NOMO-1 treated with DMSO at 0.1 percent for 48 hours (cell line): ENCODE measurements around the gene MNAT1.
"Not testable (repeated sequence)": the region's sequence is repeated elsewhere in the genome, so short reads cannot be mapped to it uniquely, and the experiment has no call there.

Source experiments
- DNase-seq: peaks from one replicate; lab custom pipeline; 2025; ENCODE audit not compliant: unreplicated experiment; lab: John Stamatoyannopoulos, UW

MNAT1 gene

DNA sequence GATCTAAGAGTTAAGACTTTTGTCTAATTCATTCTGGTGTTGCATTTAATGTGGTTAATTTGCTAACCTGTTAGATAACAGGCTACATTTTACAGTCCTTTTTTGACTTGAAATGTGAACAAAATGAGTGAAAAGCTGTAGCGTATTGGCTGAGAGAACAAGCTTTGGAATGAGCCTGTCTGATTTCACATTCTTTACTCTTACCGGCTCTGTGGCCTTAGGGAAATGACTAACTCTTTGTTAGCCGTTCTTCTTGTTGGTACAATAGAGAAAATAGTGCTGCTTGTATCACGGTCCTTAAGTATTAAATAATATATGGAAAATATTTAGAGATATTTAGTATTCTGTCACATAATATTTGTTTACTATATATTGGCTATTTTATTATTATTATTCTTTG, 1.9 kb downstream of the MNAT1 start:
- DNase-seq: peak; percentile 13

DNA sequence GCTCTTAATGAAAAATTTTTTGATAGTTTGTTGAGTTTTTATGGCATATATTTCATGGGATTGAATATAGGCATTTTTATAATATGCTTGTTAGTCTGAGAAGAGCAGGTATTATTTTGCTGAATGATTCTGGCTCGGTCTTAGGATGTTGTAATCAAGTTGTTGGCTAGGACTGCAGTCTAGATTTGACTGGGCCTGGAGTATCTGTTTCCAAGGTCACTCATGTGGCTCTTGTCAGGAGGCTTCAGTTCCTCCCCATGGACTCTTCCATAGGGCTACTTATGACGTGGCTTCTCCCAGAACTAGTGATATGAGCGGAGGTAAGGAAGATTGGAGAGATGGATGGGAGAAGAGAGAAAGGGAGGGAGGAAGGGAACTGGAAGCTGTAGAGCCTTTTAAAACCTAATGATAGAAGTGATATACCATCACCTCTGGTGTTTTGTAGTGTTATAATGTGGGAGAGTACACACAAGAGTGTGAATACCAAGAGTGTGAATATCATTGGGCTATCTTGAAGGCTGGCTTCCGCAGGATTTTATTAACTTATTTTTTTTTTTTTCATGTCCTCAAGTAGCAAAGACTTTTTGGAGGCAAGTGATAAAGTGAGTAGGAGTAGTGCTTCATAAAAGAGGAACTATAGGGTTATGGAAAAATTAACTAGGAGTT, 4.4 kb downstream of the MNAT1 start:
- no peak for DNase-seq

DNA sequence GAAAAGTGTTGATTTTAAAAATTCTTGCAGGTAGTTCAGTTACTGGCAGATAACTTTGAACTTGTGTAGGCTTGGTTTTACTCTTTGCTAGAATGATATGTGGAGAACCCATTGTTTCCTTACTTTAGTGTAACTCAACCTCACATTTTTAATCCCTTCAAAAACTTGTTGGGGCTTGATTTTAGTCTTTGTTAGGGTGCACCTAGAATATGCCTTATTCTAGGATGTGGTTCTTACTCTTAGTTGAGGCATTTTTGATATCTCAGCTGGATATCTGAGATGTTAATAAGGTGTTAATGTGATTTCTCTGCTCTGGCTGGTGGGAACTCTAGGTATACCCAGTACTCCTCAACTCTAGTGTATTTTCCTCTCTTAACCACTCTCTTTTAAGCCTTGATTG, 10.0 kb downstream of the MNAT1 start:
- no peak for DNase-seq

DNA sequence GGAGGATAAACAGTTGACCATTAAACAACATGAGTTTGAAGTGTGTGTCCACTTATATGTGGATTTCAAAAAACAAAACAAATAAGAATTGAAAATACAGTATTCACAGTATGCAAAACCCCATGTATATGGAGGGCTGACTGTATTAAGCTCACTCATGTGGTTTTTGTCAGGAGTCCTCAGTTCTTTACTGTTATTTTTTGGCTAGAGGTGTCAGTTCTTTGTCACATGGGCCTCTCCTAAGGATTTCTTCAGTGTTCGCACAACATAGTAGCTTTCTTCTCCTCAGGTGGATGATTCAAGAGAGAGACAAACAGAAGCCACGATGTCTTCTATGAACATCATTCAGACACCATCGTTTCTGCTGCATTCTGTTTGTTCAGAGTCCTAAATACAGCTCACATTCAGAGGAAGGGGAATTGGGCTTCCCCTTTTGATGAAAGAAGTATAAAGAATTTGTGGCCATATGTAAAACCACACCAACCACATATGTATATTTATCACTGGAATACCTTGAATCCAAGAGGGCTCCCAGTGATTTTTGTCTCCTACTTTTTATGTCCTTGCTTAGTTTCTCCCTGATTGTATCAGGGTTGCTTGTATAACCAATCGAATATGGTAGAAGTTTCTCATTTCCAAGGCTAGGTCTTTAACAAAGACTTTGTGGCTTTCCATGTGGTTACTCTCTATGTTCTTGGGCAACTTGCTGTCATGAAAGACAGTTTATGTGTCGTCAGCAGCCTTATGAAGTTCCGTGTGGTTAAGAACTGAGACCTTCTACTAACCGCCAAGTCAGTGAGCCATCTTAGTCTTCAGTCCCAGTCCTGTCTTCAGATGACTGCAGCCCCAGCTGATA, 18.9 kb downstream of the MNAT1 start:
- DNase-seq: peak; percentile 99

DNA sequence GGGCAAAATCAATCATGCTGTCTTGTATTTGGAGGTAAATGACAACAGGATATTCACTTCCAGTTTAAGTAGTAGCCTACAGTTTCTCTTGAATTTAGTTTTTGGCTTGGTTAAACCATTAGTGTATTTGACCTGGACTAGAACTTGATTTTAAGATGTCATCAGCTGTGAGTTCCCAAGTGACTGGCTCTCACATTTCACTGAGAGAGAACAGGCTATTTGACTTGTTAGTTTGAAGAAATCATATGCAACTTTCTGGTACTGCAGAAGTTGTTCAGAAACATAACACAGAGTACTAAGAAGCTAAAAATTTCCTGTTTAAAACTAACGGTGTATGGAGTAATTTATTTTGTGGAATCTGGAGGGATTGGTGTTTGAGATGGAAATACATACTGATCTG, 22.3 kb downstream of the MNAT1 start:
- no peak for DNase-seq

DNA sequence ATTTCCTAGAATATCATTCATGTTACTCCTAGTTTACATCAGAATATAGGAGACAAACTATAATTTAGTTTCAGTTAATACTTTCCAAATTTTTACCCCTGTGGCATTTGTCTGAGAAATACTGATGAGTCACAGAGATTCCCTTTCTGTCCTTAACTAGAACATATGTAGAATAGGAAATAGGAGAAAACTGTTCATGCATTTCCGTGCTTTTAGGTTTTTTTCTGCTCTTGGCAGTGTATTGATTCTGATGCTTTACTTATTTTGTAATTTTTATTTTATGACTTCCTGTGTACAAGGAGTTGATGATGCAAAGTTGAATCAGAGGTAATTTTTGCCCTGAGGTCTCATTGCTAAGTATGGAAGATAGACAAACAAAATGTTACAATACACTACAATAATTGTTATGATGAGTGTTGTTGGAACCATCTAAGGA, 23.0 kb downstream of the MNAT1 start:
- peak; percentile 51 for DNase-seq

DNA sequence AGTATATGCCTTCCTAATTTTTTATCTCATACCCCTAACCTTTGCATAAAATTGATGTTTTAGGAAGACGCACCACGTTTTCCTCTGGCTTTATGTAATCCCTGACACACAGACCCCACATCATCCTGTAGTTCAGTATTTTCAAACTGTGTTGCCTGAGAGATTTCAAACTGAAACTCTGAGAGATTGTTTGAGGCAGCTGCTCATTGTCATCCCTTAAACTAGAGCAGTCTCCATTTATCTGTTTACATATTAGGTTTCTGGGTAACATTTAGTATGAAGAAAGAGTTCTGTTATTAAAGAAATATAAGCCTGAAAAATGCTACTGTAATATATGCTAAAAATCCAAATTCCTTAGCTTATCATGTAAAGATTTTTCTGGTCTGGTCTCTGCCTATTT, 24.3 kb downstream of the MNAT1 start:
- DNase-seq: peak; percentile 8

DNA sequence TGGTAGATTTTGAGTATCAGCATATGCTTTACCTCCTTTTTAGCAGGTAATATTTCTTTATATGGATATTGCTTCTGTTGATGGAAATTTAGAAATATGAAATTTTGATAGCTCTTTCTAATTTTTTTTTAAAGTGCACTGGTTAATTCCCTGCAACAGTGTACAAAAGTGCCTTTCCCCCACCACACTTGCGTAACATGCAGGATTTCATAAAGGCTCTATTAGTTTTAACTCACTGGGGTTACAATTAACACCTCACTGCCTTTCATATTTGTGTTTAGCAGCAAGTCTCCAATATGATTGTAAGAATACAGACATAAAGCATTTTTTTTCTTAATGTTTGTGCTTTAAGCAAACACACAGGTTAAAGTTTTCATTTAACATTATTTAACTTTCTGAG, 25.6 kb downstream of the MNAT1 start:
- peak; percentile 39 for DNase-seq

DNA sequence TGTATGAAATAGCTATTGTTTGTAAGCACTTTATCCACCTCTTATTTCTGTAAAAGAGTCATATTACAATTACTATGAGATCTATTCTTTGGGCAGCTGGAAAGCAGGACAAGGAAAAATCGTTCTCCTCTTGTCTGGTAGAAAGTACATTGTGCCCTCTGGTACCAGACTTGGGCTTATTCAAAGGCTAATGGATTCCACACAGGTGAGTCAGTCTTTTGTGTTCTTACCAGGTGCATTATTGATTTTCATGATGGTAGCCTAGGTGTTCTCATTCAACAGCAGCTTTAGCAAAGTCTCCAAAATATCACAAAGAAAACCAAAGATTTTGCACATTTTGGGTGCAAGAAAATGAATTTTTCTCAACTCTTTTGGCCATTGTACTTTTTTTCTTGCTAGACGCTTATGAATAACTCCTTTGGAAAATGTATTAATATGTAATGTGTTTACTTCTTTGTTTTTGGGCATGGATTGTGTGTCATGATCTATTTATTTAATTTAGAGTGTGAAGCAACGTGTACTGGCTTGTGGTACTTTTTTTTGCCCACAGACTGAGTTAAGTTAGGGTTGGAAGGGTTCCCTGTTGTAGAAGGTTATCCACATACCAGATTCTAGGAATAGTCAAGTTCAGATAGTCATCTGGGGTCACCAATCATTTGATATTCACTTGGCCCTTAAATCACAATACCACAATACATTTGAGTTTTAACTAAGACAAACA, 26.2 kb downstream of the MNAT1 start:
- DNase-seq: no peak

DNA sequence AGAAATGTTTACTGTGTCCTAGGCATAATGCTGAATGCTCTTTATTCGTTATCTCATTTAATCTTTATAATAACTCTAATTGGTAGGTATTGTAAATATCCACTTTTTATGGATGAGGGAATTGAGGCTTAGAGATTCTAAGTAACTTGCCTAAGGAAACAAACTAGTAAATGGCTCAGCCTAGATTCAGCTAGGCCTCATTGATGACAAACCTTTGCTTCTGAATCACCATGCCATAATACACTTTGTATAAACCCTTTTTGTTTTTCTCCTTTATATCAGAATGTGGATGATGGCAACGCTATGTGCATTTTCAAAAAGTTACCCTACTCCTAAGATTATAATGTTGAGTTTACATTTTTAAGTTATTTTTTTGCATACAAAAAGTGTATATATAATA, 34.0 kb downstream of the MNAT1 start:
- no peak for DNase-seq

DNA sequence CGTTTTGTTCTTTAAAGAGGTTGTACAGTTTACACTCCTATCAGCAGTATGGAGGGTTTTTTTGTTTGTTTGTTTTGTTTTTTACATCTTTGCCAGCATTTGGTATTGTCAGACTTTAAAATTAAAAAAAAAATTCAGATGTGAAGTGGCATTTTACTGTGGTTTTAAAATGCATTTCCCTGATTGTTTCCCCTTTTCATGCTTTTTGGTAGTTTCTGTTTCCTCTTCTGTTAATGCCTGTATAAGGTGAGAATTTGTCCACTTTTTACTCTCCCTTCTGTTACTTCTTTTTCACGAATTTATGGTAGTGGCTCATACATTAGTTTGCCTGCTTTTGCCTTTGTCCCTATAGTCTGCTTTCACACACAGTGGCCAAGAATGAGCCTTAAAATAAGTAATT, 36.6 kb downstream of the MNAT1 start:
- DNase-seq: peak; percentile 35

DNA sequence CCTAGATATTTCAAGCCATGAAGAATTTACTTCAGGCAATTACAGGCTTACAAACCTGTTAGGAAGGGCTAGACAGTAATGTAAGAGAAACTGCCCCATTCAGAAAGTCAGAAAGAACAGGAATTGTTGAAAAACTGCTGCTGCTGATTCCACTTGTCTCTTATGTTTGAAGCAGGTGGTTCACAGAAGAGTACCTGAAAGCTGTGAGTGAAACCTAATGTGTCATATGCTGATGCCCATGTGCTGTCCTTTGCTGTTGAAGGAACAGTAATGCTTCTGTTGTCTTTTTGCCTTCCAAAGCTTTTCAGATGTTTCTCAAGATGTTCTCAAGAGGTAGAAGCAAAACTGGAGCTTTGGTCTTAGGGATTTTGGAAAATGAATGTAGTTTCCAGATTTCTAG, 39.0 kb downstream of the MNAT1 start:
- DNase-seq: no peak

DNA sequence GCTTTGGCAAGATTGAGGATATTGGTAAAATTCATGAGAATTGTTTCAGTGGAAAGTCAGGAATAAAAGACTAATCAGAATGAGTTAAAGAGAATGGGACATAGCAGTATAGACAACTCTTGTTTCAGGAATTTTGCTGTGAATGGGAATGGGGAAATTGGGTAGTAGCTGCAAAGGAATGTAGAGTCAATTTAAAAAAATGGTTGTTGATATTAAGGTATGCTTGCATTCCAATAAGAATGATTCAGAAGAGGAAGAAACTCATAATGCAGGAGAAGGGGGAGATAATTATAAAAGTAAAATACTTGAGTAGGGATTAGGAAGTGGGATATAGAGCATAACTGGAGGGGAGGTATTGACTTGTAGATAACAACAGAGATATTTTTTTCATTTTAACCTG, 40.7 kb downstream of the MNAT1 start:
- DNase-seq: no peak

DNA sequence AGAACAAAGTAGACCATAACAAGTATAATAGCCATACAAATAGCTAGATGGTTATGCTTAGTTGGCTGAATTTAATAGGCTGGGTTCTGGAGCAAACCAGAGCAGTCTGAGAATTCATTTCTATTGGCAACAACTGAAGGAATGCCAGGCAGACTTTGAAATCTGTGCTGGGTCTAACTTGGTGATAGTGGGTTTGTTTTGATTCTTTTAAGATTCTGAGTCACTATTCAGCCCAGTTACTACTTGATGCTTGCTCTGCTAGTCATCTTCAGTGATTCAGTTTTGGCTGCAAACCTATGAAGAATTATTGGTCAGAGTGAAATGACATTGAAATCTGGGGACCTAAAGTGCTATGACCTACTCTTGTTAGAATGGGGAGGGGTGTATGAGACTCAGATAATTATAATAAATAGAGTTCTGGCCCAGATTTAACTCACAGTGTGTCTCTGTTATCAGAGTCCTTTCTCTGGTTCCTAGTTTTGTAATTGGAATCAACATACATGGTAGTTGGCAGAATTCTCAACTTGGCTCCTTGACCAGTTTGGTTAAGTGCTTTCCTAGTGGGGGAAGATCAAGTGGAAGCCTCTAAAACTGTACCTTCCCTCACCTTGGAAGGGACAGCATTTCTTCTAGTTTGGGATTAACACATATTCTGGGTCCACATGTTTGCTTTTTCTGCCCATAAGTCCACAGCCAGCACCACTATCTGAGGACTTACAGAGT, 43.5 kb downstream of the MNAT1 start:
- DNase-seq: no peak

DNA sequence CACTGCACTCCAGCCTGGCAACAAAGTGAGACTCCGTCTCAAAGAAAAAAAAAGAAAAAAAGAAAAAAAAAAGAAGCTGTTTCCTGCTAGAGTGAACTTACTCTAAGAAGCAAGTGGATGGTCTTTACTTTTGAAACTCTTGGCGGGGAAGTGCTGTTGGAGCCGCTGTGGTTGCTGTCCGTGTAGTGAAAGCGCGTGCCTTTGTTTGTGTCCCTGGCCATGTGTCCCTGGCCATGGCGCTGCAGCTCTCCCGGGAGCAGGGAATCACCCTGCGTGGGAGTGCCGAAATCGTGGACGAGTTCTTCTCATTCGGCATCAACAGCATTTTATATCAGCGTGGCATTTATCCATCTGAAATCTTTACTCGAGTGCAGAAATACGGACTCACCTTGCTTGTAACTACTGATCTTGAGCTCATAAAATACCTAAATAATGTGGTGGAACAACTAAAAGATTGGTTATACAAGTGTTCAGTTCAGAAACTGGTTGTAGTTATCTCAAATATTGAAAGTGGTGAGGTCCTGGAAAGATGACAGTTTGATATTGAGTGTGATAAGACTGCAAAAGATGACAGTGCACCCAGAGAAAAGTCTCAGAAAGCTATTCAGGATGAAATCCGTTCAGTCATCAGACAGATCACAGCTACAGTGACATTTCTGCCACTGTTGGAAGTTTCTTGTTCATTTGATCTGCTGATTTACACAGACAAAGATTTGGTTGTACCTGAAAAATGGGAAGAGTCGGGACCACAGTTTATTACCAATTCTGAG, 45.4 kb downstream of the MNAT1 start:
- not testable (repeated sequence) for DNase-seq

DNA sequence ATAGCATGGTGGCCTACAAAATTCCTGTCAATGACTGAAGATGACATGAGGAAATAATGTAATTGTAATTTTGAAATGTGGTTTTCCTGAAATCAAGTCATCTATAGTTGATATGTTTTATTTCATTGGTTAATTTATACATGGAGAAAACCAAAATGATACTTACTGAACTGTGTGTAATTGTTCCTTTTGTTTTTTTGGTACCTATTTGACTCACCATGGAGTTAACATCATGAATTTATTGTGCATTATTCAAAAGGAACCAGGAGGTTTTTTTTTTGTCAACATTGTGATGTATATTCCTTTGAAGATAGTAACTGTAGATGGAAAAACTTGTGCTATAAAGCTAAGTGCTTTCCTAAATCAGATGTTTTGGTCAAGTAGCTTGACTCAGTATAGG, 46.0 kb downstream of the MNAT1 start:
- not testable (repeated sequence) for DNase-seq

DNA sequence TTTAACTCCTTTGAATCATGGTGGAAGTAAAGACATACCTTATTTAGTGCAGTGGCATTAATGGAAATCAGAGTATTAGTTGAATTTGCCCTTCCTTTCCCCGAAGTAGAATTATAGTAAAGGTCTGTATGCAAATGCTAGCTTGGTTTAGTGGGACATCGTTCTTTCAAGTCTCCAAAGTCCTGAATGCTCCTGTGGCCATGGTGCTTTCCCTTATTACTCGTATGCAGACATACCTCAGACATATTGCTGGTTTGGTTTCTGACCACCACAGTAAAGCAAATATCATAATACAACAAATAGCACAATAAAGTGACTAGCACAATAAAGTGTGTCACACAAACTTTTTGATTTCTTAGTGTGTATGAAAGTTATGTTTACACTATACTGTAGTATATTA, 52.3 kb downstream of the MNAT1 start:
- DNase-seq: no peak

DNA sequence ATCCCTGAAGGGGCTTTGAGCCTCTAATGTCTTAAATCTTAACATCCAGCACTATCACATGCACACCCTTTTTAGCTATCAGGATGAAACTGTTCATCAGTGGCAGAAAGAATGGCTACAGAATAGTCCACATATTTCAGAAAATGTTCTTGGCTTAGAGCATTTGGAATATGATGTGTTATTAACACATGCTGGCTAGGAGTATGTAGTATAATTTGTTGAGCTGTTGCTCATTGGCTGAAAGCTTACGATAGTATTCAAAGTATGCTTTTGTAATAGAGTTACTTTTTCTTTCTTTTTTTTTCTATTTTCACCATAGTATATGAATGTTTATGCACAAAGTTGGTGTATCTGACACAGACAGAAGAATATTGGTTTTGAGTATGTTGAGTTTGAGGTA, 55.1 kb downstream of the MNAT1 start:
- DNase-seq: no peak

DNA sequence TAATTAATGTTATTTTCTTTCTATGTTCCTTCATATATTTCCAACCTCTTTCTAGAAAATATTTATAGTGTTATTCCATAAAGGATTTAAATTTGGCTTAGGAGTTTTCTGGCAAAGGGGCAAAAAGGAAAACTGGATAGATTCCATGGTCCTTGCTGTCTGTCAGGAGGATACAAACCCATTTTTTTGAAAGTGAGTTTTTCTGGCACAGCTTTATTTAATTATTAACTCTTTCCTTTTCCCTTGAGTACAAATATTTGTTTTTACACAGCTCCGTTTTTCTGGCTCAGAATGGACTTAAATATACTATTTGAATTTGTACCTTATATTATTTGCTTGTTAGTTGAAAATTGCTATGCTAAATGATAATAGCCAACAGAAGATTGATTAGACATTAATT, 56.3 kb downstream of the MNAT1 start:
- no peak for DNase-seq

DNA sequence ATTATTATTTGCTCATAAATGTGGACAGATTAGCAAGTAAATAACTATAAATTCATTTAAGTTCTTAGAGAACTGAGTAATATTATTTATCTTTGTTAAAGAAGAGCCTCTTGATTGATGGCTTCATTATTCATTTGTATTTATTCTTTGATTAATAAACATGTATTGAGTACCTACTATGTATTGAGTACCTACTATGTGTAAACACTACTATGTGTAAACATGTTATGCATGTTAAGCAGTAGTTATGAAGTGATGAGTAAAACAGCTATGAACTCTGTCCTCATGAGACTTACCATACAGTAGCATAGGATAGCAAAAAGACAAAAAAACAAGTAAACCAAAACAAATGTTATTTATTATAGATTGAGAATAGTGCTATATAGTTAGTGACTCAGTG, 61.9 kb downstream of the MNAT1 start:
- no peak for DNase-seq

DNA sequence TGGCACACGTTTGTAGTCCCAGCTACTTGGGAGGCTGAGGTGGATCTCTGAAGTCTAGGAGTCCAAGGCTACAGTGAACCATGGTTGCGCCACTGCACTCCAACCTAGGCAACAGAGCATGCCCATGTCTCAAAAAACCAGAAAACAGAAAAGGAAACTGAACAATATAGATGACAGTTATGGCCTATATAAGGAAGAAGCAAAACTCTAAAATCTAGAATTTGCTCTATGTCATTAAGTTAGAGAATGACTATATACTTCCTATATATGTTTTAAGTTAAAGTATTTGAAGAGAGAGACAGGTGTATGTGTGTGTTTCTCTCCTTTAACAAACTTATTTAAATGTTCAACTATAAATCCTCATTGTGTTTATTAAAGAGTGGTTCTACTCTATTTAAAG, 65.8 kb downstream of the MNAT1 start:
- no peak for DNase-seq
